HG03095 (cell line): ENCODE results near the gene MYO5A.

Experiments used
- ATAC-seq: cut with Tn5 transposase; IDR thresholded peaks from one replicate; pipeline ENCODE4 v1.9.1; 2021; ENCODE audit warnings: moderate library complexity; ENCODE audit not compliant: unreplicated experiment

Gene MYO5A

DNA sequence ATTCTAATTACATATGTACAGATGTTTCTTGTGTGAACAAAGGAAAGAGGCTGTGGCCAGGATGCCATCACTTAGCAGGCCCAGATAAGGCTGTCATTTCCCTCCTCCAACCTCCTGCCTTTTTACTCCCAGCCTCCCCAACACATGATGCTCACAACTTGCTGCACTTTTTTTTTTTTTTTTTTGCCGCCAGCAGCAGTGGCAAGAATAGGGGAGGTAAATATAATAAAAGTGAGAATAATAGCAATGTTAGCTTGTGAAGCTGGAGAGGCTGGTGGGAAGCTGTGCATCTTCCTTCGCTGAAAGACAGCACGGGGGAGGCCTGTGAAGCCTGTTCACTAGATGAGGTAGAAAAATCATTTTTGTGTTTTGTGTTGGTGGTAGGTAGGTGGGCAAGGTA, 190.6 kb downstream of the MYO5A start:
- ATAC-seq = no peak

DNA sequence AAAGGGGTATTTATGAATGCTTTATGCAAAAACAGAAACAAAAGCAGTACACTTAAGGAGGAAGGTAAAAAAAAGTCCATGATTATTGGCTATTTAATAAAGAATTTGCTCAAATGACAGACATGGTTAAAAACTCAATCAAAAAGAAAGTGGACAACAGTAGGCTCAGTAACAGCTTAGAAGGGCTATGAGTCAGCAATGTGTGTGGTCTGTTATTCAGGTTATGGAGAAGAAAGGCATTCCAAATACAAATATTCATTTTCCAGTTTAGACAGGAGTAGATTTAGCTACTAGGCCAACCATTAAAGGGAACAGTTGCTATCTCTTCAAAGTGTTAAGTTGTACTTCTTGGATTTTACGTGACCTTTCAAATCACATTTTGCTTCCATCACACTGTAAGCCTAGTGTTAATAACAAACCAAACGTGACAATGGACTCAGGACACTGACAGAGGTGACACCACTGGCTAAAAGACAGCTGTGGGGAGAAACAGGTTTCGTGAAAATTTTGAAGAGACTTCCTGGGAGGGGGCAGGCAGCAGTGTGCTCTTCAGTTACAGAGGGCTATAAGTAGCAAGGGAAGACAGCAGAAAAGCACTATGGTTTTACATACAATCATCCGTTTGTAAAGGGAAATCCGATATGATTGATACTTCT, 191.4 kb downstream of the MYO5A start:
- no peak for ATAC-seq

DNA sequence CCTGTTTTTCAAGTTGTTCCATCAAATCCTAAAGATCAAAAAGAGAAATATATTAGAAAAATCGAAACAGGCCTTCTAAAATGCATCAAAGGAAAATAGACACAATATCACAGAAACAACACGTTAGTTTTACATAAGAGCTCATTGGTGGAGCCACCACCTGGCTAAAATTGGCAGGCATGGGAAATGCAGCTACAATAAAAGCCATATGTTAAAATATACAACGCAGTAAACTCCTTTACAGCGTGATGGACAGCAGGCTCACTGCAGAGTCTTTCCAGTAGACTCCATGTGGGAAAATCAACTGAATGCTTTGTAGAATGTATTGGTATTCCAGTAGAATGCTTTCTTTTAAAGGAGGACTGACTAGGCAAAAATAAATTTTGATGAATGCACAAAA, 192.2 kb downstream of the MYO5A start:
- no peak for ATAC-seq

DNA sequence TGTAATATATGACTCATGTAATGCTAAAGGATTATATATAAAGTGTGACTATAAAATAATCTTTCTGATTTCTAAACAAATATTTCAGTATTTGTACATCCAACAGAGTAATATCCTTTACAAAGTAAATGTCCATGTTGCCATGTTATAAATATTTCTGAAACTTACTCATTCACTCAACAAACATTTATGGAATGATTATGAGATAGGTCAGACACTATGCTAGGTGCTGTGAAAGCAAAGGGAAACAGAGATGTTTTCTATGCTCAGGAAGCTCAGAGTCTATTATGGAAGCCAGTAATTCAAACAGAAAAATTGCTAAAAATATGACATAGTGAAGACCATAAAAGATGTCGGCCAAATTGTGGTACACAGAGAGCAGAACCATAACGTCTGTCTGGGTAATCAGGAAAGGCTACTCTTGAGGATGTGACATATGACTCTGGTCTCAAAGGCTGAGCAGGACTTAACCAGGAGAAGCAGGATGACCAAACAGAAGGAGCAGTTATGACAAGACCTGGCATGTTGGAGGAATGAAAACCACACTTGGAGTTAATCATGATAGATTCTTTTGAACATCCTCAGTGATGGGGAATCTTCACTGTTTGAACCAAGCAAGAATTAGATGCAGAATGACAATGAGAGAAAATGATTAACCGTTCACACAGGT, 194.1 kb downstream of the MYO5A start:
- no peak for ATAC-seq

DNA sequence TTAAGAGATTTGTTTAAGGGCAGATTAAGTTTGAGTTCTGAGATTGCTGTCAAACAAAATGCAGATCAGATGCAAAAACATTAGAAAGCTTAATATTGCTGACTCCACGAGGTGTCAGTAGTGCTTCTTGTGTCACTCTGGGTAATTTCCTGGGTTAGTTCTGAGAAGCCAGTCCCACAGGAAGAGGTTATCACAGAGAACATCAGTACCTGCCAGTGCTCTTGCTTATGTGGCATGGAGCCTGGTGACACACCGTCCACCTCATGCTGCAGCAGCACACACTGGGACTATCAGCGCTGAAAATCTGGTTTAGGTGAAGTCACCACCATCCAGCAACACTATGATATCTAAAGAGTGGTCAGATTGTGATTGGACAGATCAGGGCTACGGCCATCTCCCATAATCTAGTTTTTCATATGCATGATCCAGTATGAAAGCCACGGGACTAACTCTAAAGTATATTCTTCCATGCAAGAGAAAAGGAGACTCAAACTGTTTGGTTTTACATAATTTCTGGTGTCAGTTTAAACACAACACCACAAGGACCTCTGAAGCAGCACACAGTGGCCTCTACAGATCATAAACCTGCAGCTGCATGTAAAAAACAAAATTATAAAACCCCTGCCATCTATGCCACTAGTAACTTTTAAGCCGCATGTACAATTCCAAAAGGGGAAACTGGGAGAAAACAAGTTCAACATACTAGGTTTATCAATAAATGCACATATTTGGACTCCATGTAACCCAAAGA, 197.0 kb downstream of the MYO5A start:
- peak; percentile 81 for ATAC-seq

DNA sequence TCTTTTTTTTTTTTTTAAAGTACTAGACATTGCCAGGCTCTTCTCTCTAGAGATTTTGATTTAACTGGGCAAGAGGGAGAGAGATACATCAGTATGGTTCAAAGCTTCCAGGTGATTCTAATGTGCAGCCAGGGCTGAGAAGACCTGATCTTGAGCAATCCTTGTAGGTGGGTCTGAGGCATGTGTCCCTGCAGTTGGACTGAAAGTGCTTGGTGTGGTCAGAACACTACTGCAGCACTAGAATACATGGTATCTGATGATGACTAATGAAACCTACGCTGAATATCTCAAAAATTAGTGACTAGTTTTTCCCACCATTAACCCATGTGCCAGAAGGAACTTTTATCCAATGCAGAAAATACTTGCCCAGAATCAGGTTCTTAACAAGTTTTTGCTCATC, 198.7 kb downstream of the MYO5A start:
- no peak for ATAC-seq

DNA sequence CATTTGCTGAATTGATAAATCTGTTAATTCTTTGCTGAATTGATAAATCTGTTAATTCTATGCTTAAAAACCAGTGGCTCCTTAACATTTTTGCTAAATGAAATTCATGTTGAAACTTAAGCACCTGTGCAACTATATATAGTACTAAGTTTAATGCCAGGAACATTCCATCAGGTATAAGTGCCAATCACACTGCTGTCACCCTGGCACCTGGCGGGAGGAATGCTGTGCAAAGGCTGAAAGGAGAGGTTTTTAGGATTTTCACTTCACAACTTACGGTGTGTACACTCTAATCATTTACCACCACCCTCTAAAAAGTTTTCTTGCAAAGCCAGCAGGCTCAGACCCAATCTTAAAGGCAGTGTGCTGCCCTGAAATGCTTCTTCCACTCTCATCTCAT, 199.5 kb downstream of the MYO5A start:
- ATAC-seq = no peak

DNA sequence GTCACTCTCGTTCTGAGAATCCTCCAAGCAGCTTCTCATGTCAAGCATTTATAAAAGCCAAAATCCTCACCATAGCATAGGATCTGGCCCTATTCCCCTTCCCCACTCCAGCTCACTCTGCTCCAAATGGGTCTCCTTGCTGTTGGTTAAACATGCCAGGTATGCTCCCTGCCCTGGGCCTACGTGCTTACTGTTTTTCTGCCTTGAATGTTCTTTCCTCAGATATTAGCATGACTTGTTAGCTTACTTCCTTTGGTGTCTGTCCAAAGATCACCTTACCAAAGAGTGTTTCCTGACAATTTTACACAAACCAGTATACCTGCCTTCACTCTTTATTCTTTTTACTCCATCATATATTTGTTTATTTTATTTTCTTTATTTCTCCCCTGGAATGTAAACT, 200.0 kb downstream of the MYO5A start:
- no peak for ATAC-seq

DNA sequence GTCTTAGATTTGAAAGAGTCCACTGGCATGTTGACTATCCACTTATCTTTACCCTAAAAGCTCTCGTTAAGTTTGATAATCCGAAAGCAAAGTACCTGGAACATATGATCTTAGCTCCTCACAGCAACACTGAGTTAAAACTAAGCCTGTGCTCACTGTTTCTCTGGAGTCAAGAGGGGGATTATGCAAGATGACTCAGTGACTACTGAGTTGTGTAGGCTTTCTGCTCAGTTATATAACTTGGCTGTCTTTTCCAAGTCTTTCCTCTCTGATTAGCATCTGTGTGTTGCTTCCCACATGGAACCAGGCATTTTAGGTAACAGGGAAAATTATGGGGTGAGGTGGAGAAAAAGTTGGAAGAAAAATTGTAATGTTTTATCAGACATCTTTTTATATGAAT, 201.9 kb downstream of the MYO5A start:
- ATAC-seq = no peak

DNA sequence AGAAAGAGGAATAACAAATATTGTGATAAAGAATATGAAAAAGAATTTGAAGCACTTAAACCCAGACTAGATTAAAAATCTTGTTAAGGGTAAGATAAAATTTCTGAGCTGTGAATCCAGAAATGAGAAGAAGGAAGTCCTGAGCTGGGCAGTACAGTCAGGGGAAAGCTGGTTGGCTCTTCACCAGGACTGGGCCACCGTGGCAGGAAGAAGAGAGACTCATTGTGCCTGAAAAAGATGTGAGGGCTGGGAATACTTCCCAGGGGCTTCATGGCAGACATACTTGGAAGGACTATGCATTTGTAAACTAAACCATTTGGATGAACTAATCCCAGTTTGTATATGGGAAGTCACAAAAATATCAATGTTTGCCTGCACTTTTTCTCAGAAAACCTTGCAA, 204.6 kb downstream of the MYO5A start:
- ATAC-seq = no peak

DNA sequence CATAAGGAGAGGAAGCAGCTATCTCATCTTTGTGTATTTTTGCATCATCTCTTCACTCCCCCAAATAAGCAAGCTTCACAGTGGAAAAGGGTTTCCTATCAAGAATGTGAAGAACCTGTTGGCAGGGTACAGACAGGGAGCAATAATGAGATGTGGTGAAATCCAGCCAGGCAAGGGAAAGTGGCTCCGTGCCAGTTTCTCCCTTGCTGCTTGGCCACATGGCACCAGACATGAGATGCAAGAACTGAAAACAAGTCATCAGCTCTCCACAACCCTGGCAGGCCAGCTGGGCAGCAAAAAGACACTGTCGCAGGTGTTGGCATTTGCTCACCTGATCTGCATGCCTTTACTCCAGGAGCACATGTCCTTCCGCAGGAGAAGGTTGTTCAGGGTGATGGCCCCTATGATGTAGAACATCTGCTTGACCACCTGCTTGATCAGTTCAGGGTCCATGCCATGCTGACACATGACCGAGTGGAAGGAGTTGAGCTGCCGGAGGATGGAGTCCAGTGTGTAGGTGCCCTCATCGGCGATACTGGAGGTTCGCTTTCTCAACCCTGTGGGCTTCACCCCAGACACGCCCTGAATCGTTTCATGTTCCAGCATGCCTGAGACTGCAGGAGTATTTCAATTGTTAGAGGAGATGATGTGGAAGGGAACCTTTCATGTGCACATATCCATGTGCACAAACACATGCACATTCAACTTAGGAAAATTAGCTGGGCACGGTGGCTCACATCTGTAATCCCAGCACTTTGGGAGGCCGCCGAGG, 209.8 kb downstream of the MYO5A start:
- no peak for ATAC-seq

DNA sequence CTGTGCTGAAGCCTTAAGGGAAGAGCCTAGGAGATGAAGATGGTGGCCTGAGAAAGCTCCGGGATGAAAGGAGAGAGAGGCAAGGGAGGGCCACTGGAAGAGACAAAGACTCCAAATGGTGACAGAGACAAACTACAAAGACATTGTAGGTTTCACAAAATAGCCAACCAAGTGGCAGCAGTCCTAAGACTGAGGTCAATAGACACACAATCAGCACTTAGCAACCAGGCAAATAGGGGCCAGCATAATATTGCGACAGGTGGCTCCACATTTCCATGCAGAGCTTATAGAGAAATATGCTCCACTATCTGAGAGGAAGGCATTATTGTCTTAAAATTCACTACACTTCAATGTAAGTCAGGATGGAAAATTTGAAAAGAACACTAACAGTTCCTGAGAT, 211.0 kb downstream of the MYO5A start:
- ATAC-seq = no peak

DNA sequence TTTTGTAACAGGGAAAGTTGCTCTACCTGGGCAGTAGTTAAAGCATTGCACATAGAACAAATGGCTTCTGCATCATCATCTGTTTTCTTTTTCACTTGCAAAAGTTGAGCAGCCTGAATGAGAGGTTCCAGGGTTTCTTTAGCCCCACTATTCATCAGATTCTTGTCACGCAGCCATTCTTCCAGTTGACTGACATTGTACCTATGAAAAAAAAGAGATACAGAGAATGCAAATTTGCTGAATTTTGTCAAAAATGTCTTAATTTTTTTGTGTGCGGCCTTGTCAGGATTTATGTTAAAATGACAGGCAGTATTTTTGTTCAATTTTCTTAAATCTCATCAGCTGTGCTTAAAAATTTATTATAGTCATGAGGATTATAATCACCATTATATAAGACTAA, 211.7 kb downstream of the MYO5A start:
- no peak for ATAC-seq

DNA sequence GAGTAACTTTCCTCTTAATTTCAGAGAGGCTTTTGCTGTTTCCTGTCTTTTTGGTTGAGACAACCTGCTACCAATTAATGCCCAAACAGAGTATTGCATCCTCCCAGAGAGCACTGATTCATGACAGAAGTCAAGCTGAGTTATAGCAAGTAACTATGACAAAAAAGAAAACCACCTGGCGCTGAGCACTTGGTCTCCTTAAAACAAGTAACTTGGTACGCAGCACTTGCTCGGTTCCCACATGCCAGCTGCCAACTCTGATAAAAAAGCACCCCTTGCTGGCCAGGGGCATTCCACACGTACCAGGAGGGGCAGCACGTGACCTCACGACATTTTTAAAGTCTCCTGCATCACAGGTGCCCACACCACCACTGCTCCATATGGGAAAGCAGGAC, 219.5 kb downstream of the MYO5A start:
- ATAC-seq = peak; percentile 55

DNA sequence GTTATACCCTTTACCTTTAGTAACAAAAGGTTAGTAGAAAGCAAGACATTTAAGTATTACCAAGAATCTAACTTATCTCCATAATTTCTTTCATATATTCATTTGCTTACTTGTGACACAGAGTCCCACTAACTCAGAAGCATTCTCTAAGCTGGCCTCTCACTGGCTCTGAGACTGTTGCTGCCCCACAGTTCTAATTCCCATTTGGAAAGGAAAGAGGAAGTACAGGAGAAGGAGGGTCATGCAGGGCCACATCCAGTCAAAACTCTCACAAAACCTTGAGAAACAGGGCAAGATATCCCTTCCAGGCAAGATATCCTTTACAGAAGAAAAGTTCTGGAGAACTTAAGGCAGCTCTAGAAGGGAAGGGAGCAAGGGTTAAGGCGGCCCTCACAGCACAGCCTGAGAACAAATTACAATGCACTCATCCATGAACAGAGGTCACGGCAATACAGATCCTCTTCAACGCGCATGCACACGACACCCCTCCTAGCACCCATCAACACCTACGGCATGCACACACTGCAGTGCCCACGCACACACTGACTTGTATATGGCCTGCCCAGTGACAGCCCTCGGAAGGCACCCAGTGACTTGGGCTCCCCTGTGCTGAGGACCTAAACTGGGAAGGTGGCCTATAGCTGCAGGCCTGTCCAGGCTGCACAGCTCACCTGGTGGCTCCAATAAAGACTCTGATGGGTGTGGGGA, 220.1 kb downstream of the MYO5A start:
- ATAC-seq = peak; percentile 69

DNA sequence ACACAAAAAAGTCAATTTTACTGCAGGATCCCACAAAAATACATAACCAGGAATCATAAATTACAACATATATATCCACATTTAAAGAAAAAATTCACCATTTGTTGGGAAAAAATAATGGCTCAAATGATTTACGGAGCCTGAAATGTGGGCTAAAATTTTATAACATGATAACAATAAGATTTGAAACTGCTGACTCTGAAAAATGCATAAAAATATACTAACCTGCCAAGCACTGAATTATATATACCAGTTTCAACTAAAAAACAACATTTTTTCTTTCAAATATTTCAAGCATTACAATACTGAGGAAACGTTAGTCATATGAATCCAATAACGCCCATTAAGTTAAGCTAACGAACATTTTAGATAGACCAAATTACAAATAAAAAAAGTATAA, 220.8 kb downstream of the MYO5A start:
- no peak for ATAC-seq

DNA sequence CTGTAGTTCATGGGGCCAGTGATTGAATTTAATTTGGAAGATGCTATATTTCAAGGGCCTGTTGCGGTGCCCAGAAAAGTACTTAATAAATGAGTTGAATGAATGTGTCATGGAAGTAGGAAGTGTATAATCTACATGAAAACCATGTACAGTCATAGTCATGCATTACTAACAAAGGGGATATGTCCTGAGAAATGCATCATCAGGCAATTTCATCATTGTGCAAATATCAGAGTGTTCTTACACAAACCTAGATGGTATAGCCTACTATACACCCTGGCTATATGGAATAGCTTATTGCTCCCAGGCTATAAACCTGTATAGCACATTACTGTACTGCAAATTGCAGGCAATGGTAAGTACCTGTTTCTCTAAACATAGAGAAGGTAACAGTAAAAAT, 222.4 kb downstream of the MYO5A start:
- no peak for ATAC-seq

DNA sequence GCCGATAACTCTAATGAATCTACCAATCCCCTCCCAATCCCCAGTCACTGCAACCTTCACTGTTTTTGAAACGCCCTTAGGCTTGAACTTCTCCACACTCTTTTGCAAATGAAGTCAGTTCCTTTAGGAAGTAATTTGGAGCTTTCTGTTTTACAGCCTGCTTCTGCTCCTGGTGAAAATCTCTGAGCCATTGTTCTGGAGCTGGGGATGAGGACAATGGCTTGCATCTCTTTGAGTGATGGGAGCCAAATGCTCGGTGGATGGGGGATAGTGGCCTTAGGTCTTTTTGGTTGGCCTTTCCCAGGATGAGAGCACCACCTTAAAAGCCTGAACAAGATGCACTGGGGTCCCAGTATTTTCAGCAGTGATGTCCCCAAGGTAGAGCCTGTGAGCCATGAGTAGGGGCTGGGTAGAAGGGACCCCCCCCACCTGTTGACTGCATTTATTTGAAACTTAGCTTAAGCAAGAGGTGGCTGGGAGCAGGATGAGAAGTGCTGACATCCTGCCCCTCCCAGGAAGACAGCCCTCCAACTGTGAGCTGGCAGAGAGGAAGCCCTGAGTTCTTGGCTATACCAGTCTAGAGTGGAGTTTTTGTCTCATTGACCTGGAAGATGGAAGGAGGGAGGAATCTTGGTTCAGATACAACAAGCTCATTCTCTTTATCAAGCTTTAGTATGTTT, 225.4 kb downstream of the MYO5A start:
- ATAC-seq = no peak

DNA sequence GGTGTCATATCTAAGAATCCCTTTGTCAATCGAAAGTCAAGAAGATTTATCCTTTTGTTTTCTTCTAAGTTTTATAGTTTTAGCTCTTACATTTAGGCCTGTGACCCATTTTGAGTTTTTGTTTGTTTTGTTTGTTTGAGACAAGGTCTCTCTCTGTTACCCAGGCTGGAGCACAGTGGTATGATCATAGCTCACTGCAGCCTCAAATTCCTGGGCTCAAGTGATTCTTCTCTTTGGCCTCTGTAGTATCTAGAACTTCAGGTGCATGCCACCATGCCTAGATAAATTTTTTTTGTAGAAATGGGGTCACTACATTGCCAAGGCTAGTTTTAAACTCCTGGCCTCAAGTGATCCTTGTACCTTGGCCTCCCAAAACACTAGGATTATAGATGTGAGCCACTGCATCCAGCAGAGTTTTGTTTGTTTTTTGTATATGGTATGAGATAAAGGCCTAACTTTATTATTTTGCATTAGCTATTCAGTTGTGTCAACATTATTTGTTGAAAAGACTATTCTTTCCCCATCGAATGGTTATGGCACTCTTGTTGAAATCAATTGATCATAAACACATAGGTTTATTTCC, 227.3 kb downstream of the MYO5A start:
- ATAC-seq = no peak

DNA sequence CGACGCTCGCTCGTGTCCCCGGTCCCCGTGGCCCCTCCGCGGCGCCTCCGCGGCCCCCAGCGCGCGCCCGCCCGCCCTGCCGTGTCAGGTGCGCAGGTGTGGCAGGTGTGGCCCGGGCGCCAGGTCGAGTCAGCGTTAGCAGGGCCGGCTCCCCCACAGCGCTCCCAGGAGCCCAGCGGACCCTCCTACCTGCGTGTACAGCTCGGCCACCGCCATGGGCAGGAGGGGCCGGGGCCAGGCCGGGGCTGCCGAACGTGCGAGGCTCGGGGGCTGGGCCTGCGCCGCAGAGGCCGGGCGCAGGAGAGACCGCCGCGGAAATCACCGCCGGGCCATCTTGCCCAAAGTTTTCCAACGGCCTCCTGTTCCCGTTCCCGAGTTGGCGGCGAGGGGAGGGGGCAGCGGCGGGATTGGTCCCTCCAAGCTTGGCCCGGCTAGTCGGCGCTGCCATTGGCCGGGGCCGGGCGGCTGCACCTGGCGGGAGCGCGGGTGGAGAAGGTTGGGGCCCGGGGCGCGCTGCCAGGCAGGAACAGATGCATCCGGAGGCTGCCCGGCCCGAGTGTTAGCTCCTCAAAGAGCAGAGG, 233.2 kb downstream of the MYO5A start, which contains the start of gene MYO5C:
MYO5C (minus strand) TSS at position 384 of the 581 bp plus-strand sequence; CDS start at position 216, 168 bp downstream.
- ATAC-seq = no peak
